D721Med (cell line): Measurements from ENCODE around the gene C19orf47.
"Not testable (repeated sequence)": the region's sequence is repeated elsewhere in the genome, so short reads cannot be mapped to it uniquely, and the experiment has no call there.

Experiments used
- DNase-seq: peaks from one replicate; pipeline ENCODE4 v3.0.0; 2011; ENCODE audit warnings: low spot score; ENCODE audit not compliant: insufficient read length
- FAIRE-seq: peaks from 2 replicates; lab custom pipeline; 2011; peaks lifted over from hg19 to GRCh38; lab: Jason Lieb, UNC
- CTCF ChIP-seq: IDR thresholded peaks from 2 replicates; pipeline ENCODE4 v1.5.1; 2012; ENCODE audit warnings: mild to moderate bottlenecking, control low read depth; ENCODE audit not compliant: insufficient read depth; ENCODE audit errors: missing control alignments

C19orf47 gene

GRCh38 chr19:40376286-40376862, 28.2 kb upstream of the C19orf47 start:
- no peak for TF ChIP-seq CTCF
- DNase-seq (no peak), FAIRE-seq (no peak)

GRCh38 chr19:40374084-40374483, 25.9 kb upstream of the C19orf47 start:
- TF ChIP-seq CTCF: no peak
- DNase-seq (no peak), FAIRE-seq (no peak)

GRCh38 chr19:40371802-40372122, 23.6 kb upstream of the C19orf47 start:
- no peak for DNase-seq
- no peak for FAIRE-seq
- no peak for TF ChIP-seq CTCF

- DNase-seq: no peak
- TF ChIP-seq CTCF: no peak
- FAIRE-seq: no peak
These were observed 23.0 kb upstream of the C19orf47 start for GRCh38 chr19:40370997-40371801.

GRCh38 chr19:40370253-40370652, 22.1 kb upstream of the C19orf47 start:
- DNase-seq, FAIRE-seq: not testable (repeated sequence)

GRCh38 chr19:40369797-40370196, 21.6 kb upstream of the C19orf47 start:
- no peak for DNase-seq
- FAIRE-seq: no peak
- TF ChIP-seq CTCF: no peak

GRCh38 chr19:40367577-40368434, 19.6 kb upstream of the C19orf47 start:
- FAIRE-seq: no peak
- no peak for TF ChIP-seq CTCF
- no peak for DNase-seq
